Activated T-helper 9 cell treated with anti-CD3 and anti-CD28 coated beads, Interleukin-2, amount 50 U/mL, for 16 hours (primary cell): ENCODE measurements around the gene TRAPPC3L.

Experiments used
- DNase-seq: peaks from one replicate; pipeline ENCODE4 v3.0.0-alpha.2; 2020; ENCODE audit warnings: low read depth

Gene TRAPPC3L

DNA sequence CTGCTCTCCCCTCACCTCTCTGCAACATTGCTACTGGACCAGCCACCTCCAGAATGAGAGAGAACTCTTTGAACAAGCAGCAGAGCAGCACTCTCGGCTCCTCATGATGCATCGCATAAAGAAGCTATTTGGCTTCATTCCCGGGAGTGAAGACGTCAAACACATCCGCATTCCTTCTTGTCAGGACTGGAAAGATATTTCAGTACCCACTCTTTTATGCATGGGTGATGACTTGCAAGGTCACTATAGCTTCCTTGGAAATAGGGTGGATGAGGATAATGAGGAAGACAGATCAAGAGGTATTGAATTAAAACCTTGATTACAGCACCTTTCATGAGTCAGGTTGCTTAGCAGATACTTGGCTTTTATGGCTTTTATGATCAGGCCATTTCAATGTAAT is 12.4 kb upstream of the TRAPPC3L start:
- DNase-seq = no peak

DNA sequence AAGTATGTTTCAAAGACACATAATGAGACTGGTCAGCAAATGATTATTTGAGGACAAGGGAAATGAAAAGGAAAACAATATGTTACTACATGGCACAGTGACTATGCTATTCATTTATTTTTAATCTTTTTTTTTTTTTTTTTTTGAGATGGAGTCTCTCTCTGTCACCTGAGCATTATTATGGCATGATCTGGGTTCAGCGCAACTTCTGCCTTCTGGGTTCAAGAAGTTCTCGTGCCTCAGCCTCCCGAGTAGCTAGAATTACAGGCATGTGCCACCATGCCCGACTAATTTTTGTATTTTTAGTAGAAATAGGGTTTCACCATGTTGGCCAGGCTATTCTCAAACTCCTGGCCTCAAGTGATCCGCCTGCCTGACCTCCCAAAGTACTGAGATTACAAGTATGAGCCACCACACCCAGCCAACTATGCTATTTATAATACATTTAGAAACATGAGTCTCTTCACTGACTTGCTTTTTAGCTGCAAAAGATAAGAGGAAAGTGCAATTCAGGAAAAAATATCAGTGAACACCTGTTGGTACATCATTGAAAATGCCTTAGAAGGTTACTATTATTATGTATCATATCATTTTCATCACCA is 11.4 kb upstream of the TRAPPC3L start:
- no peak for DNase-seq

- no peak for DNase-seq
These were observed 10.6 kb upstream of the TRAPPC3L start for GRCh38 chr6:116556065-116556464.

- DNase-seq = no peak
These were observed 8.0 kb upstream of the TRAPPC3L start, which contains the start of gene CALHM4 for GRCh38 chr6:116553451-116553850. Gene CALHM4, plus strand, starts transcription at chr6:116553751. Its CDS starts 43 bp downstream, at chr6:116553794.

DNA sequence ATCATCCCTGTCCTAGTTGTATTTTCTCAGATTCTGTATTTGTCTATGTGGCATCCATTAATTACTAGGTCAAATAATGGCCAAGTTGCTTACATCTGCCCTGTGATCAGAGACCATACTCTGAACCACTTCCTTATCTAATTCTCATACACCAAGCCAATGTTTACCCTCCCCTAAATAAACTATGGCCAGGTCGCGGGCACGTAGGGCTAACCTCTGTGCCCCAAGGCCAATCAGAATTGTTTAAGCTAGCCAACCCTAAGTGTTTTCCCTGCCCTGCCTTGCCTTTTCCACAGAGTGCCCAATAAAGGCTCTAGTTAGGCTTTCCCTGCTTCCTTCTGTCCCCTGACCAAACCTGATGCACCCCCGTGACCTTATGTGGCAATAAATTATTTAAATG is 5.3 kb upstream of the TRAPPC3L start:
- DNase-seq = no peak

DNA sequence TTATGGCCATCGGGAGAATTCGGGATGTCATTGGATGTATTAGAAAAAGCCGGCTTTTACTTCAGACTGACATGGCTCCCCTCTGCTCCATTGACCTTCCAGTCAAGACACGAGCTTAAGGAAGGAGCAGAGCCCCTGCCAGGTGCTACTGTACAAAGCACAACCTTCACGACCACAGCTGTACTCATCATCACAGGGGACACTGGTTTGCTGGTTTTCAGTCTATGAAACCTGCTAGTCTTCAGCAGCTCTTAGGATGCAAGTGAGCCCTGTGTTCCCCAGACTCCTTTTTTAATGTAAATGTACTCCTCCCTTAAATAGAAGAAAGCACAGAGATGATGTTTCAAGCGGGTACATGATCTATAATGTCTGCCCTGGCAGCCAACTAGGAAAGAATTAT is 1.9 kb upstream of the TRAPPC3L start:
- DNase-seq = no peak

- DNase-seq = no peak
These were observed 2.3 kb downstream of the TRAPPC3L start for GRCh38 chr6:116543149-116543548.

DNA sequence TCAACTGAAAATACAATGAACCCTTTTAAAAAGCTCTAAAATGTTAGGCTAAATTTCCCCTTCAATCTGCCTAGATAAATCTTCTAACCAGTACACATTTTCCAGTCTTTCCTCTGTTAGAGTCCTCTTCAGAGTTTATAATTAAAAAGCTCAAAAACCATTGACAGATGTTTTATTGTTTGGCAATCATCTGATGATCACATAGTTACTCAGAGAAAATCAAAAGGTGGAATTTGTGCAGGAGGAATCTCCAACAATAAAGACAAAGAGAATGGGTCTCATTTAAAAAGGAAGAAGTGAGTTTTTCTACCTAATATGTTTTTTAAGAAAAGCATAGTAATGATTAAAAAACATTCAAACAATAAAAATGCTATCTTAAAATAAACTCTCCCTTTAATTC is 3.1 kb downstream of the TRAPPC3L start:
- DNase-seq = no peak

- no peak for DNase-seq
These were observed 9.3 kb downstream of the TRAPPC3L start for GRCh38 chr6:116536216-116536621.

DNA sequence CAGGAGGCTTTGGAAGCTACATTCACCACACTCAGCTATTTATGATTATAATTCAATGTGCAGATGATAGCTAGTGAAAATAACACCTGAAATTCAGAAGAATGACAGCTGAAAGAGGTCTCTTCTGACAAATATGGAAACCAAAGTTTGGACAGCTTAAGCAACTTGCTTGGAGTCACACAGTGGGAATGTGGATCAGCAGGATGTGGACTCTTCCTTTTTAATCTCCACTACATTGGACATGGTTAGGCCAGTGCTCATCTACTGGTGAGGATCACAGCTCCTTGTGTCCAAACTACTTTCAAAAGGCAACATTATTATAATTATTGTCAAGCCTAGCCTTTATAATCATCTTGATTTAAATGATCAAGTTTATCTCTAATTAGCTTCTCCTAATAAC is 10.4 kb downstream of the TRAPPC3L start:
- DNase-seq = no peak

DNA sequence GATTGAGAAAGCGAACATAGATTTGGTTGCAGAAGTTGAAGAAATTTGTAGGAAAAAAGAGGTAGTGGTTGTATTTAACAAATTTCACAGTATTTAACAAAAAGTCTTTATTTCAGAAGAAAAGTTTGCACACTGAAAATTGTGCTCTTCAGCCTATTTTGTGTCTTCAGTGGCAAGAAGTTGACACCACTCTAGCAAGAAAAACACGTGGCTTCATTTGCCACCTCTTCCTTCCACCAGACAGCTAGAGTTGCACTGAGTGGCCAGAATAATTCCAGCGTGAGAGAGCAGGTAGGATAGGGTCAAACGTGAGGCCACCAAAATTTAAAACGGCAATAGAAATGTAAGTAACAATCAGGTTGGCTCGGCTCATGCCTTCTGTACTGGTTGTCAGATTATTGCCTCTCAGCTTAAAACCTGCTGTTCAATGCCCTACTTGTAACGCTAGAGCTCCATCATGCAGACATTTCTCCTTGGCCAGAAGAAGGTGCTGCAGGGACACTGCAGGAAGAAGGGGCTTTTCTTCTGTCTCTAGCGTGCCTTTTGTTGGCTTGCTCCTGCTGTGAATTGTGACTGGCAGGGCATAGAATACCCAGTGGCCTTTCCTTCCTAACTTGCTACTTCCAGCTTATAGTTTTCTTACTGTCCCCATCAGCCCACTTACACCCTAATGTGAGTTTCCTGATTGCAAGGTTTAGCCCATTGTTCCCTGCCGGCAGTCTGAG is 12.1 kb downstream of the TRAPPC3L start:
- DNase-seq = no peak

- peak; percentile 23 for DNase-seq
These were observed 13.6 kb downstream of the TRAPPC3L start for GRCh38 chr6:116531675-116532570.

DNA sequence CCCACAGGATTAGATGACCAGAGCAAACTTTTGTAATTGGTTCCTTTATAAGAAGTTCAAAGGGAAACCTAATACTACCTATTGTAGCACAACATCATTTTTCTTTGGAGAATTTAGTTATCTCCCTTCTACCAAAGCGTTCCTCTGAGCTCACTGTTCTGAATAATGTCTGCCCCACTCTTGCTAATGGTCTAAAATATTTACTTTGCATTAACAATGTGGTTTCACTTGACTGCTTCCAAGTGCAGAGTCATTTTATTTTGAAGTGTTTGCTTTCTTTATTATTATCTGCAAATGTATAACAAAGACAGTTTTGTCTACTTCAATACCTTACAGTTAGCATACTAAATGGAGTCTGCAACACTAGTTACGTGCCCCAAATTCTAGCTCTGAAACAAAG is 15.0 kb downstream of the TRAPPC3L start:
- no peak for DNase-seq

GRCh38 chr6:116529466-116530290 is 15.8 kb downstream of the TRAPPC3L start:
- DNase-seq = no peak

- no peak for DNase-seq
These were observed 16.7 kb downstream of the TRAPPC3L start for GRCh38 chr6:116528780-116529179.

GRCh38 chr6:116528133-116528532 is 17.4 kb downstream of the TRAPPC3L start:
- DNase-seq = no peak

DNA sequence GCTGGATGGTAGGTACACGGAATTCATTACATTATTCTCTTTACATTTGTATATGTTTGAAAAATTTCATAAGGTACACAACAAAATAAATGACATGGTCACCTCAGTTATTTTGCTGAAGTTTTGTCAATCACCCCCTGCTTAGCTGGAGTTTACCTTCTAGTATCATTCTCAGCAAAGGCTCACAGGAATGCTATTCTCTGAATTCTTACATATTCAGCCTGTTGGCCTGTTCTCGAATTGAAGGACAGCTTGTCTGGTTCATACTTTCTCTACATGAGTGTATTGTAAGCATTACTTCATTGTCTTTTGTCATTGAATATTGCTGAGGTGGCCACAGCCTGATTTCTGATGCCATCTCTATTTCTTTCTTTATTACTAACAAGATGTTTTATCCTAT is 21.2 kb downstream of the TRAPPC3L start:
- no peak for DNase-seq

GRCh38 chr6:116522896-116523295 is 22.6 kb downstream of the TRAPPC3L start:
- DNase-seq = no peak

DNA sequence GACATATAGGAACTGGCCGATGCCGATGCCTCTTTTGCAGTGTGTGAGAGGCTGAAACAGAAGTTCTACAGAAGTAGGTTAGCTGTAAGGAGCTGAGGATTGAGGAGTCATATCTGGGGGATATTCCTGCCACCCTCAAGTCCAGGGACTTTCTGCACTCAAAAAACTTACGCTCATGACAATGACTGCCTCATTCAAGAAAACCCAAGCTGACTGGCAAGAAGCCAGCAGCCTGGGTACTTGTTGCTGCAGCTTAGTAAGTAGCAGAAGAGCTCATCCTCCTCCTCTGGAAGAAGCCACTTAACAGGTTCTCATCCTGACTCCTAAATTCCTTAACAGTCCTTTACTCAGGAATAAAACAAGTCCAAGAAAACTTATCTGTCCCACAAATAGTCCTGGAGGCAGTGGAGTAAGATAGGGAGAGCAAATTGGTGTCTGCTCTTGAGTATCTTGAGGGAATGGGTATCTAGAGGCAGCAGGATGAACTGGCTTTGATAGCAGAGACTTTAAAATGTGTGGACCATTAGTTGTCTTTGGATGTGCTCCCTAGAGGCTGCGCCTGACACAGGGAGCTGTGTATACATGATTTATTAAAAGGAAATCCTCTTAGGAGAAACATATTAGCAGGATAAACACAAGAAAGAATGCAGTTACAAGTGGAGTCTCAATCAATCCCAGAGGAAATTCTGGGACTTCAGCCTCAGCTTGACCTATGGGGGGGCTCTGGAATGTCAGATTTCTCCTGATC is 26.7 kb downstream of the TRAPPC3L start:
- no peak for DNase-seq

DNA sequence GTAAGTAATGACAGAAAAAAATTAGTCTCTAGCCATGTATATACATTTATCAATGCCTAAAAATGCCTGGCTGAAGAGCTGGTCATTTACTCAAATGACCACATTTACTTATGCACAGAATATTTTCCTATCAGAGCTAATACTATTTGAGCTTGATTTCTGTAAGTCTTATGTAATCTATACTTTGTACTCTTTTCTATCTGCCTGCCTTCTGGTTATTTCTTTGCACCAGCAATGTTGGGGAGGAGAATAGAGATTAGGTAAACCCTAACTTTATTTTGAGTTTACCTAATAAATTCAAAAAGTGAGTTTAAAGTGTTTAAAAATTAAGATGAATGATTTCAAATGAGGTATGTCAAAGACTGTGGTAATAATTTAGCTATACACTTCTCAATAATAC is 30.3 kb downstream of the TRAPPC3L start:
- no peak for DNase-seq

DNA sequence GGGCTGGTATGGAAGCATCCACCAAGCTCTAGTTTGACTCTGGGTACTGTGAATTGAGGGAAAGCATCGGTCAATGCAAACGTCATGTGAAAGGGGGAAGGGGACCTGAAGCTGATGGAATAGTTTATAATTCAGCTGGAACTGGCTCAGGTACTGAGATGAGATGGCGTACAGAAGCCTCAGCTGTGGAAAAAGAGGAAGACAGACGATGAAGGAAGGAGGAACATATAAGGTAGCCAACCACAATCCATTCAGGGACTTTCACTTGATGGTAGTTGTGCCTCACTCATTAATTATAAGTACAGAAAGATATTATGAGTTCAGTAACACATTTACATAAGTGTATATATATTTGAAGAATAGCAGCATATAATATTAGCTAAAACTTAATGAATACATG is 31.4 kb downstream of the TRAPPC3L start:
- DNase-seq = no peak
